Measurements from ENCODE around the gene METTL25B.

The METTL25B gene

DNA sequence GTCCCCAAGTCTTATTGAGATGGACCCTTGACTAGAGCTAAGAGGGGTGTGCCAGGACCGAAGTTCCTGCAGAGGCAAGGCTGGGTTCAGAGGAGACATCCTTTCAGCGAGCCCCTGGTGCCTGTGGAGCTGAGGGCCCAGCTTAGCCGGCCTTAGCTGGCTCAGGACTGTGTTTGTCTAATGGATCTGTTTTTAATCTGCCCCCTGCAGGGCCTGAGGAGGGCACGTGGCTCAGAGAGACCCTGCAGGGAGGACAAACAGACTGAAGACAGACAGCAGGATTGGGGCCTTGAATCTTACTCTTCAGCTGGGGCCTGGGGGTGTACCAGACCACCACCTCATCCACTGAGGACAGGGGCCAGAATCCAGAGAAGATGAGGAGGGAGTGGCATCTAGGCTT is 24.5 kb upstream of the METTL25B start:
- TF ChIP-seq, protein P1, sequence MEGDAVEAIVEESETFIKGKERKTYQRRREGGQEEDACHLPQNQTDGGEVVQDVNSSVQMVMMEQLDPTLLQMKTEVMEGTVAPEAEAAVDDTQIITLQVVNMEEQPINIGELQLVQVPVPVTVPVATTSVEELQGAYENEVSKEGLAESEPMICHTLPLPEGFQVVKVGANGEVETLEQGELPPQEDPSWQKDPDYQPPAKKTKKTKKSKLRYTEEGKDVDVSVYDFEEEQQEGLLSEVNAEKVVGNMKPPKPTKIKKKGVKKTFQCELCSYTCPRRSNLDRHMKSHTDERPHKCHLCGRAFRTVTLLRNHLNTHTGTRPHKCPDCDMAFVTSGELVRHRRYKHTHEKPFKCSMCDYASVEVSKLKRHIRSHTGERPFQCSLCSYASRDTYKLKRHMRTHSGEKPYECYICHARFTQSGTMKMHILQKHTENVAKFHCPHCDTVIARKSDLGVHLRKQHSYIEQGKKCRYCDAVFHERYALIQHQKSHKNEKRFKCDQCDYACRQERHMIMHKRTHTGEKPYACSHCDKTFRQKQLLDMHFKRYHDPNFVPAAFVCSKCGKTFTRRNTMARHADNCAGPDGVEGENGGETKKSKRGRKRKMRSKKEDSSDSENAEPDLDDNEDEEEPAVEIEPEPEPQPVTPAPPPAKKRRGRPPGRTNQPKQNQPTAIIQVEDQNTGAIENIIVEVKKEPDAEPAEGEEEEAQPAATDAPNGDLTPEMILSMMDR (conservative IDR thresholded peaks at IDR 0.05; ENCODE audit: low read length): no peak
- peak overlapping the region; percentile 69 for H3K4me3 ChIP-seq (ENCODE audit: low read length)
- no peak for DNase-seq (ENCODE audit: low read depth)

- peak overlapping the region; percentile 69 for H3K4me3 ChIP-seq (ENCODE audit: low read length)
- no peak for DNase-seq (ENCODE audit: low read depth)
- TF ChIP-seq, protein P1 (conservative IDR thresholded peaks at IDR 0.05; ENCODE audit: low read length): no peak
Measured at GRCh38 chr1:156704166-156704711, 24.0 kb upstream of the METTL25B start.

GRCh38 chr1:156704930-156705320 is 23.3 kb upstream of the METTL25B start:
- peak; percentile 62 for DNase-seq (ENCODE audit: low read depth)
- peak overlapping the region; percentile 69 for H3K4me3 ChIP-seq (ENCODE audit: low read length)
- TF ChIP-seq, protein P1 (conservative IDR thresholded peaks at IDR 0.05; ENCODE audit: low read length): no peak

DNA sequence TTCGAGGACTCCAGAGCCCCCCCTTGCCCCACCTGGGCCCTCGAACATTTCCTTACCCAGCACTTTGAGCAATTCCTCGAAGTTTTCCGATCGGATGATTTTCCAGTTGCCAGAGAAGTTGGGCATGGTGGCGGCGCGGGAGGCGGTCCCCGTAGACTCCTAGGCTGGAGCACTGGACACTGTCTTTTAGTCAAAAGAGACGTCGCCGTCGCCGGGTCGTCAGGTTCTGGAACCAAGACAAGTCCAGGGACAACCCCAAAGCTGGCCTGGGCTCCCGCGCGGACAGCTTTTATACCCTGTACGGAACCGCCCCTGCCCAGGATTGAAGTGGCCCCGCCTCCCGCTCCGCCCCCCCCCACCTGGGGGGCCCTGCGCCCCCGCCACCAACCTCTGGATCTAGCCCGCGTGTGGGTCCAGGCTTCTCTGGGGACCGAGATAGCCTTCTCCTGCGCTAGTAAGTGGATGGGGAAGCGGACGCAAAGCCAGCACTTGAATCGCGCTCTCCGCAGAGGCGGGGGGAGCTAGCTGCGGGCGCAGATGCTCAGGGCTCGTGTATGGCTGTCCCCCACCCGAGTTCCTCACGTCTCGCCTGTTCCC is 22.9 kb upstream of the METTL25B start, which contains the start of gene CRABP2:
Gene CRABP2, minus strand, starts transcription at position 263 of the 597 bp plus-strand sequence. Its CDS starts 137 bp downstream, at position 126.
- H3K4me3 ChIP-seq (ENCODE audit: low read length): peak within 1 kb of the TSS; percentile 69
- TF ChIP-seq, protein P1 (conservative IDR thresholded peaks at IDR 0.05; ENCODE audit: low read length): no peak
- peak; percentile 45 for DNase-seq (ENCODE audit: low read depth)

GRCh38 chr1:156705918-156706656 is 22.2 kb upstream of the METTL25B start:
- TF ChIP-seq, protein P1 (conservative IDR thresholded peaks at IDR 0.05; ENCODE audit: low read length): peak; percentile 63
- peak; percentile 64 for DNase-seq (ENCODE audit: low read depth)
- H3K4me3 ChIP-seq (ENCODE audit: low read length): peak overlapping the region; percentile 69

GRCh38 chr1:156706657-156707416 is 21.4 kb upstream of the METTL25B start:
- DNase-seq (ENCODE audit: low read depth): peak; percentile 90
- peak overlapping the region; percentile 69 for H3K4me3 ChIP-seq (ENCODE audit: low read length)
- TF ChIP-seq, protein P1 (conservative IDR thresholded peaks at IDR 0.05; ENCODE audit: low read length): no peak

Measured in AG10803 (cell line).